Hematopoietic multipotent progenitor cell treated with erythropoietin and hydrocortisone succinate and interleukin-3 and kit ligand, for 17 days (in vitro differentiated cells): ENCODE results near the gene GRM7.

ENCODE experiments used
- DNase-seq: peaks from one replicate; pipeline ENCODE4 v3.0.0-alpha.2; 2015; ENCODE audit warnings: low spot score

GRM7 gene

GRCh38 chr3:7241584-7242302, 380.8 kb downstream of the GRM7 start:
- DNase-seq, result no peak

GRCh38 chr3:7242303-7242635, 381.4 kb downstream of the GRM7 start:
- DNase-seq, result no peak

DNA sequence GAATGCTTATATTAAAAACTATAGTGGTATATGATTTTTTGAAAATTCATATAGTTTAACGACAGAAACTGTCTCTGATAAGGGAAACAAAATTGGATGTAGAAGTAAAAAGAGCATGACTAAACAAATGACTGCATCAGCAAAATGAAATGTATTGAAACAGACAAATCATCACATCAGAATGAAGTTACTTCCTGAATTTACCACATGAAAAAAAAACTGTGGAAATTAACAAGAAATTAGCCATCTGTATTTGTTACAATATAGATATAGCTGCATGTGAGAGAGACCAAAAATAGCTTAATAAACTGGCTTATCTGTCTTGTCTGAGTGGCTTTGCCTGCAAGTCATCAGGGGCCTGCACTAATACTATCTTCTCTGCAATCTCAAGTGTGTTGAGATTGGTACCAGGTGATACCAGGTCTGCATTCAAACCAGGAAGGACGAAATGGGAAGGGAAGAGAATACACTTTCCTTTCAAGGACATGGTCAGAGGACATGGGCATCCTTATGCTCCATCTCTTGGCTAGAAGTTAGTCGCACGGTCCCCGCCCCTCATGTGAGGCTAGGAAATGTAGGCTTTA, 388.7 kb downstream of the GRM7 start:
- DNase-seq, result no peak

DNA sequence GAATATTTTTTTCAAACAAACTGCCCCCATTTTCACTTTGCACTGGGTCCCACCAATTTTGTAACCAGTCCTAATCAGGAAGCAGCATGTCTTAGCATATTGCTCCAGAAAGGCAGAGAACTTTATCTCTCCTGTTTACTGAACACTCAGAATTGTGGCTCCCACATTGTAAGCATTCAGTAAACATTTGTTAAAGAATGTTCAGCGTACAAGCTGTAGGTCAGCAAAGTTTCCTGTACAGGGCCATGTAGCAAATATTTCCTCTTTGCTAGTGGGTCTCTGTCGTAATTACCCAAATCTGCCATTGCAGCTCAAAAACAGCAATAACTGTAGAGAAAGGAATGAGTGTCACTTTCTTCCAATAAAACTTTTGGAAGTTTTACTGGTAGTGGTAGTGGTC, 393.3 kb downstream of the GRM7 start:
- no peak for DNase-seq

DNA sequence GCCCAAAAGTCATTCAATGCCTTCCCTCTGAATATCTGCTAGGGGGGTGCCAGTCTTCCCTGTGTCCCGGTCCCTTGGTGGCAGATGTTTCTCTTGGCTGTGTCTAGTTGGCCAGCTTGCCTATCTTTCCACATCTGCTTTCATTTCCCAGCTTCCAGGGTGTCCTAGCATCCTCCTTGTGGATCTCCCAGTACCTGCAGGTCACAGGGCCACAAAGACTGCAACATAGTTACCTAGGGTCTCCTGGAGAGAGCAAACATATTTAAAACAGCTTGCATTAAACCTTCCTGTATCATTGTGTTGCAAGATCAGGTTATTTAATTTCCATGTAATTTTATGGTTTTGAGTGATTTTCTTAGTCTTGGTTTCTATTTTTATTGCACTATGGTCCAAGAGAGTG, 400.1 kb downstream of the GRM7 start:
- no peak for DNase-seq

DNA sequence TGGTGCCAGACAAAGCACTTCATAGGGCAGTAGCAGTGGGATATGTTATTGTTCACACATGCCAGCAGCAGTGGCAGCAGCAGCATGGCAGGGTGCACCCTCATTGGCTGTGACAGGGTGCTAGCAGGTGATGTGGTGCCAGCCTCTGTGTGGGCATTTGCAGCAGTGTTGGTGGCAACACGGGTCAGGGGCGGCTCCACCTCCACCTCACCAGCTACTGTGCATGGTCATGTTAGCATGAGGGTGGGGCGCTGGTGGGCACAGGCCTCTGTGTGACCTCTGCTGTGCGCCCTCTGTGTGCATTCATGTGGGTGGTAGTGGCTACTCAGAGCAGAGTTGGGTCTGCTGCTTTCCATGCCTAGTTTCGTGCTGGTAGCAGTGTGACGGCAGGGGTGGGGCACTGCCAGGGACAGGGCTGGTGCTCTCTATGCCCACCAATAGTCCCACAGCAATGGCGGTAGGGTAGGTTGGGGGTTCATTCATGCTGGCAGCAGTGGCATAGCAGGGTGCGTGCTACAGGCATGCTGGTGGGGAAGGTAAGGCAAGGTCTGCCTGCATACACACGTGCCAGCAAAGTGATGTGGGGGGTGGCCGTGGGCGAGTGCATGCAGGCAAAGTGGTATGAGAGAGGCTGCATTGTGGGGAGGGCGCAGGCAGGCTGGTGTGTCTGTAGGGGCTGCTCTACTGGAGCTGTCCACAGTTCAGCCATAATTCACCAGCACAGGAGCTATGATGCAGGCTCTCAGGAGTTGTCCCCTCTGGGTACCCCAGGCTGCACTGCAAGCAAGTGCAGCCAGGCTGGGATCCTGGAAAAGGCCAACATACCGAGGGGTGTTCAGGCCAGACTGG, 402.7 kb downstream of the GRM7 start:
- DNase-seq, result no peak

GRCh38 chr3:7264196-7264526, 403.2 kb downstream of the GRM7 start:
- no peak for DNase-seq

GRCh38 chr3:7265736-7266135, 404.8 kb downstream of the GRM7 start:
- no peak for DNase-seq

- no peak for DNase-seq
Observed at GRCh38 chr3:7266551-7266950, 405.6 kb downstream of the GRM7 start.

GRCh38 chr3:7270731-7271130, 409.8 kb downstream of the GRM7 start:
- no peak for DNase-seq

DNA sequence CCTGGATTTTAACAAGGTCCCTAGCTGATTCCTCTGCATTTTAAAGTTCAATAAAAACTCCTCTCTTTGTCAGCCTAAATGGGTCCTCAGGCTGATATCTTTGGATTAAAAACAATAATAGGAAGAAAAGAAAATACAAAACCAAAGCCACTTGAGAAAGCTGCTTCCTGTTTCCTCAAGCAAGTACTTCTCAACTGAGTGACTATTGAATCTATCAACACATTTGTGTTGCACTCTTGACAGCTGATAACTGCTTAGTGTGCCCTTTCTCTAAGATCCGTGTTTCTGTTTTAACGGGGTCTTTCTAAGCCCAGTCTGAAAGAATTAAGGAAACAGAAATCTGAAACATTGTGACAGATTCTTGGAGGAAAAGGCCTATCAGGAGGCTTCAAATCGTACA, 410.7 kb downstream of the GRM7 start:
- DNase-seq, result no peak

DNA sequence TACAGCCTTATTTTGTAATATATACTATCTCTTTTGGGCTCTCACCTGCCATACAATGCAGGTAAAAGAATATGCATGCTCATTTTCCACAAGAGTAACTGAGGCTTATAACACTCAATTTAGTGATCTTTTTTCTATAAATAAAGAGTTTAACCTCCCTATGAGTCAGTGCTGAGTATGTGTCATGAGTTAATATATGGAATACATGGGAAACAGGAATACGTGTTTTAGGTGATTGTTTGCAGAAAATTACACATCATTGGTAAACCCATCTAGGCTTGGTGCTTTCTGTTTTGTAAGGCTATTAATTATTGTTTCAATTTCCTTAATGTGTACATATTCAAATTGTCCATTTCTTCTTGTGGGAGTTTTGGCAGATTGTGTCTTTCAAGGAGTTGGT, 411.3 kb downstream of the GRM7 start:
- DNase-seq, result no peak

GRCh38 chr3:7275396-7275795, 414.5 kb downstream of the GRM7 start:
- no peak for DNase-seq

DNA sequence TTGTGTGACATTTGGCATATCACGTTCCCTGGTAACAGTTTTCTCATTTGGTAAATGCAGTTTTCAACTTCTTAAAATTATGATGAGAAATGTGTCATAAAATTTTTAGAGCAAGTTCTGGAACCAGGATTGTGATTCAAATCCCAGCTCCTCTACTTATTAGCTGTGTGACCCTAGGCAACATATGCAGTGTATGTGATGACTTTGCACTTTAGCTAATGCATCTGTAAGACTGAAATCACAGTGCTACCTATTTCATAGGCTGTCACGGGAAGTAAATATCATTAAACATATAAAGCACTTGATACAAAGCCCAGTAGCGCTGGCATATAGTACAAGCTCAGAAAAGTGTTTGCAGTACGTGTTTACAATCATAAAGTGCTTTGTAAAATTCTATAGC, 419.4 kb downstream of the GRM7 start:
- DNase-seq, result no peak

GRCh38 chr3:7282988-7283387, 422.1 kb downstream of the GRM7 start:
- DNase-seq, result no peak

DNA sequence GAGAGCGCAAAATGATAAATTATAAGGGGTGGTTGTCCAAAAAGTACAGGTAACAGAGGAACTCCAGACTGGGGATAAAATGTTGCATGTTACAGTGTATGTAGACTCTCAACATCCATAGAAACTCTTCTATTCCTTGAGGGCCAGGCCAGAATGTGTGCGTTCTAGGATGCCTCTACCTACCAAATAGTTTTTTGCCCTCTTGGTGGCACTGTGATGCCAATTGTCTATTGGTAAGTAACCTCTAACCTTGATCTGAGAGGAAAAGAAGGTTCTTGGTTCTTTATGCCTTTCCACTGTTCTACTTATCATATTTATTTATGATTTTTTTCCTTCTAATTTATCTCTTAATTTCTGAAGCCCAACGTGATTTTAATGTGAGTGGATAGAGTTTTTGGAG, 424.6 kb downstream of the GRM7 start:
- no peak for DNase-seq

GRCh38 chr3:7288133-7288532, 427.2 kb downstream of the GRM7 start:
- DNase-seq, result no peak

DNA sequence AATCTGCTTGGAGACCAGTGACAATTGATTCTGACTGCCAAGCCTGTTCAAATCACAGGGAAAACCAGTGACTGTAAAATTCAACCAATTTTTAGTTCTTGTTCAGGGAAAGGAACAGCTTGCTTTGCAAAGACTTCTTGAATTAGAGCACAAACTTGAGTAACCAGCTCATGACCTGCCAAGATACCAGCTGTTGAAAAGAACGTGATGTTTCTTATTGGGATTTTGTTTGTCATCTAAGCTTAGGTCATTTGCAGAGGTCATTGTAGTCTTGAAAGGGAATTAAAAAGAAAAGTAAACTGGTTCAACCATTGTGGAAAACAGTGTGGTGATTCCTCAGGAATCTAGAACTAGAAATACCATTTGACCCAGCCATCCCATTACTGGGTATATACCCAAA, 428.2 kb downstream of the GRM7 start:
- no peak for DNase-seq

GRCh38 chr3:7290077-7290825, 429.3 kb downstream of the GRM7 start:
- no peak for DNase-seq

GRCh38 chr3:7292362-7292761, 431.4 kb downstream of the GRM7 start:
- no peak for DNase-seq

GRCh38 chr3:7293286-7293685, 432.4 kb downstream of the GRM7 start:
- DNase-seq, result no peak

DNA sequence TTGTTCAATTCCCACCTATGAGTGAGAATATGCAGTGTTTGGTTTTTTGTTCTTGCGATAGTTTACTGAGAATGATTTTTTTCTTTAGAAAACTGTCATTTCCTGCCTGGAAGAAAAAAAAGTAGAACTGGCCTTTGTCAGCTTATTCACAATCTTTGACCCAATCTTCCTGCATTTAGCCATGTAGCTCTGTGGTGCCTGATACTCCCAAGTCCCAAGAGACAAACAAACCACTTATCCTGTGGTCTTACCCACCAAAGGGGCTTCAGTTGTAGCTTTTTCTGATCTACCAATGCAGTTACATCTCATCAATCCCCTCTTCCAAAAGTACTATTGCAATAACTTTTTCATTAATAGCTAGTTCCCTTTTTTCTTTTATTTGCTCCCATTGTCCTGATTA, 444.6 kb downstream of the GRM7 start:
- DNase-seq, result no peak

GRCh38 chr3:7306901-7307300, 446.0 kb downstream of the GRM7 start:
- DNase-seq, result no peak
